ENCODE measurements around the gene SCGB2B2.
"Not testable (repeated sequence)": the region's sequence is repeated elsewhere in the genome, so short reads cannot be mapped to it uniquely, and the experiment has no call there.

SCGB2B2 gene

GRCh38 chr19:34688592-34688991 lies 11.6 kb upstream of the SCGB2B2 start:
- no peak overlapping the region for H3K9ac ChIP-seq (ENCODE audit: low read depth in 1 of 2, low read length in 2 of 2)

GRCh38 chr19:34687348-34687747 lies 10.4 kb upstream of the SCGB2B2 start:
- no peaks in the 10 kb centered on the region for H3K27me3 ChIP-seq (ENCODE audit: control insufficient read depth in 1 of 2, insufficient read depth in 2 of 2, low read length in 2 of 2)
- no peak overlapping the region for H3K4me3 ChIP-seq (ENCODE audit: low read depth in 1 of 2, low read length in 2 of 2)
- peaks cover 32 to 43% of the 10 kb centered on the region in 2 donors for H3K9me3 ChIP-seq (ENCODE audit: control insufficient read depth in 1 of 2, low read length in 2 of 2)
- peaks cover 14 to 25% of the 10 kb centered on the region in 2 donors for H3K36me3 ChIP-seq (ENCODE audit: control insufficient read depth in 1 of 2, insufficient read depth in 2 of 2, low read length in 2 of 2)
- H3K9ac ChIP-seq (ENCODE audit: low read depth in 1 of 2, low read length in 2 of 2): no peak overlapping the region
- no peaks in the 10 kb centered on the region for H3K4me1 ChIP-seq (ENCODE audit: control insufficient read depth in 1 of 2, insufficient read depth in 2 of 2, low read length in 2 of 2)
- H3K27ac ChIP-seq (ENCODE audit: low read depth, low read length): no peak overlapping the region

More at GRCh38 chr19:34688592-34688991, 11.6 kb upstream of the SCGB2B2 start:
- Histone ChIP-seq H3K4me3 (ENCODE audit: low read depth in 1 of 2, low read length in 2 of 2) (no peak overlapping the region), H3K9me3 (ENCODE audit: control insufficient read depth in 1 of 2, low read length in 2 of 2) (peaks cover 23 to 34% of the 10 kb centered on the region in 2 donors), H3K4me1 (ENCODE audit: control insufficient read depth in 1 of 2, insufficient read depth in 2 of 2, low read length in 2 of 2) (no peaks in the 10 kb centered on the region), H3K36me3 (ENCODE audit: control insufficient read depth in 1 of 2, insufficient read depth in 2 of 2, low read length in 2 of 2) (peaks cover 8 to 14% of the 10 kb centered on the region in 2 donors), H3K27me3 (ENCODE audit: control insufficient read depth in 1 of 2, insufficient read depth in 2 of 2, low read length in 2 of 2) (no peaks in the 10 kb centered on the region), H3K27ac (ENCODE audit: low read depth, low read length) (no peak overlapping the region)

GRCh38 chr19:34686455-34686854 lies 9.5 kb upstream of the SCGB2B2 start:
- H3K27ac ChIP-seq (ENCODE audit: low read depth, low read length): no peak overlapping the region
- peaks cover 16 to 33% of the 10 kb centered on the region in 2 donors for H3K36me3 ChIP-seq (ENCODE audit: control insufficient read depth in 1 of 2, insufficient read depth in 2 of 2, low read length in 2 of 2)
- H3K4me1 ChIP-seq (ENCODE audit: control insufficient read depth in 1 of 2, insufficient read depth in 2 of 2, low read length in 2 of 2): no peaks in the 10 kb centered on the region
- H3K9ac ChIP-seq (ENCODE audit: low read depth in 1 of 2, low read length in 2 of 2): no peak overlapping the region
- H3K9me3 ChIP-seq (ENCODE audit: control insufficient read depth in 1 of 2, low read length in 2 of 2): peaks cover 37 to 51% of the 10 kb centered on the region in 2 donors
- no peak overlapping the region for H3K4me3 ChIP-seq (ENCODE audit: low read depth in 1 of 2, low read length in 2 of 2)
- H3K27me3 ChIP-seq (ENCODE audit: control insufficient read depth in 1 of 2, insufficient read depth in 2 of 2, low read length in 2 of 2): no peaks in the 10 kb centered on the region

GRCh38 chr19:34685266-34685665 lies 8.3 kb upstream of the SCGB2B2 start:
- Histone ChIP-seq H3K9me3 (ENCODE audit: control insufficient read depth in 1 of 2, low read length in 2 of 2) (peaks cover 40 to 61% of the 10 kb centered on the region in 2 donors), H3K36me3 (ENCODE audit: control insufficient read depth in 1 of 2, insufficient read depth in 2 of 2, low read length in 2 of 2) (peaks cover 22 to 43% of the 10 kb centered on the region in 2 donors)
- not testable (repeated sequence) for H3K4me1 ChIP-seq (ENCODE audit: control insufficient read depth in 1 of 2, insufficient read depth in 2 of 2, low read length in 2 of 2)

GRCh38 chr19:34681478-34681877 lies 4.5 kb upstream of the SCGB2B2 start:
- Histone ChIP-seq H3K9me3 (ENCODE audit: control insufficient read depth in 1 of 2, low read length in 2 of 2) (peaks cover 35 to 62% of the 10 kb centered on the region in 2 donors), H3K4me3 (ENCODE audit: low read depth in 1 of 2, low read length in 2 of 2) (no peak overlapping the region), H3K27ac (ENCODE audit: low read depth, low read length) (no peak overlapping the region), H3K36me3 (ENCODE audit: control insufficient read depth in 1 of 2, insufficient read depth in 2 of 2, low read length in 2 of 2) (peaks cover 32 to 57% of the 10 kb centered on the region in 2 donors), H3K9ac (ENCODE audit: low read depth in 1 of 2, low read length in 2 of 2) (no peak overlapping the region), H3K4me1 (ENCODE audit: control insufficient read depth in 1 of 2, insufficient read depth in 2 of 2, low read length in 2 of 2) (peaks cover 6 to 11% of the 10 kb centered on the region in 2 donors), H3K27me3 (ENCODE audit: control insufficient read depth in 1 of 2, insufficient read depth in 2 of 2, low read length in 2 of 2) (no peaks in the 10 kb centered on the region)

More at GRCh38 chr19:34685266-34685665, 8.3 kb upstream of the SCGB2B2 start:
- not testable (repeated sequence) for H3K27ac ChIP-seq (ENCODE audit: low read depth, low read length); H3K9ac ChIP-seq (ENCODE audit: low read depth in 1 of 2, low read length in 2 of 2); H3K4me3 ChIP-seq (ENCODE audit: low read depth in 1 of 2, low read length in 2 of 2); H3K27me3 ChIP-seq (ENCODE audit: control insufficient read depth in 1 of 2, insufficient read depth in 2 of 2, low read length in 2 of 2)

GRCh38 chr19:34678421-34678820 lies 1.5 kb upstream of the SCGB2B2 start:
- Histone ChIP-seq H3K9ac (ENCODE audit: low read depth in 1 of 2, low read length in 2 of 2) (peak overlapping the region in 1 of 2 donors; percentile 86), H3K4me1 (ENCODE audit: control insufficient read depth in 1 of 2, insufficient read depth in 2 of 2, low read length in 2 of 2) (peaks cover 6 to 11% of the 10 kb centered on the region in 2 donors), H3K9me3 (ENCODE audit: control insufficient read depth in 1 of 2, low read length in 2 of 2) (peaks cover 15 to 38% of the 10 kb centered on the region in 2 donors), H3K36me3 (ENCODE audit: control insufficient read depth in 1 of 2, insufficient read depth in 2 of 2, low read length in 2 of 2) (peaks cover 23 to 42% of the 10 kb centered on the region in 2 donors), H3K27ac (ENCODE audit: low read depth, low read length) (no peak overlapping the region), H3K27me3 (ENCODE audit: control insufficient read depth in 1 of 2, insufficient read depth in 2 of 2, low read length in 2 of 2) (no peaks in the 10 kb centered on the region), H3K4me3 (ENCODE audit: low read depth in 1 of 2, low read length in 2 of 2) (peak overlapping the region; percentile 90 to 94)

- peaks cover 6 to 11% of the 10 kb centered on the region in 2 donors for H3K4me1 ChIP-seq (ENCODE audit: control insufficient read depth in 1 of 2, insufficient read depth in 2 of 2, low read length in 2 of 2)
- H3K4me3 ChIP-seq (ENCODE audit: low read depth in 1 of 2, low read length in 2 of 2): peak overlapping the region; percentile 90 to 94
- H3K27ac ChIP-seq (ENCODE audit: low read depth, low read length): peak overlapping the region; percentile 96
- H3K9me3 ChIP-seq (ENCODE audit: control insufficient read depth in 1 of 2, low read length in 2 of 2): peaks cover 11 to 36% of the 10 kb centered on the region in 2 donors
- peak overlapping the region; percentile 86 to 89 for H3K9ac ChIP-seq (ENCODE audit: low read depth in 1 of 2, low read length in 2 of 2)
- H3K36me3 ChIP-seq (ENCODE audit: control insufficient read depth in 1 of 2, insufficient read depth in 2 of 2, low read length in 2 of 2): peaks cover 21 to 38% of the 10 kb centered on the region in 2 donors
- H3K27me3 ChIP-seq (ENCODE audit: control insufficient read depth in 1 of 2, insufficient read depth in 2 of 2, low read length in 2 of 2): no peaks in the 10 kb centered on the region
These were observed 1.1 kb upstream of the SCGB2B2 start for GRCh38 chr19:34678085-34678412.

GRCh38 chr19:34677386-34678084 lies 576 bp upstream of the SCGB2B2 start, which contains the start of gene ZNF302:
Gene ZNF302 (plus strand): TSS chr19:34677678. CDS start chr19:34678805, 1,127 bp downstream.
- Histone ChIP-seq H3K4me1 (ENCODE audit: control insufficient read depth in 1 of 2, insufficient read depth in 2 of 2, low read length in 2 of 2) (peaks cover 6 to 11% of the 10 kb centered on the region in 2 donors), H3K9ac (ENCODE audit: low read depth in 1 of 2, low read length in 2 of 2) (peak within 1 kb of the TSS; percentile 86 to 89), H3K27me3 (ENCODE audit: control insufficient read depth in 1 of 2, insufficient read depth in 2 of 2, low read length in 2 of 2) (no peaks in the 10 kb centered on the region), H3K4me3 (ENCODE audit: low read depth in 1 of 2, low read length in 2 of 2) (peak within 1 kb of the TSS; percentile 90 to 94), H3K36me3 (ENCODE audit: control insufficient read depth in 1 of 2, insufficient read depth in 2 of 2, low read length in 2 of 2) (peaks cover 18 to 33% of the 10 kb centered on the region in 2 donors), H3K9me3 (ENCODE audit: control insufficient read depth in 1 of 2, low read length in 2 of 2) (peaks cover 8 to 31% of the 10 kb centered on the region in 2 donors), H3K27ac (ENCODE audit: low read depth, low read length) (peak within 1 kb of the TSS; percentile 96)

GRCh38 chr19:34675919-34676318 lies 1.0 kb downstream of the SCGB2B2 start:
- H3K4me1 ChIP-seq (ENCODE audit: control insufficient read depth in 1 of 2, insufficient read depth in 2 of 2, low read length in 2 of 2): peaks cover 6 to 11% of the 10 kb centered on the region in 2 donors
- H3K4me3 ChIP-seq (ENCODE audit: low read depth in 1 of 2, low read length in 2 of 2): no peak overlapping the region
- H3K9ac ChIP-seq (ENCODE audit: low read depth in 1 of 2, low read length in 2 of 2): no peak overlapping the region
- no peak overlapping the region for H3K27ac ChIP-seq (ENCODE audit: low read depth, low read length)
- no peaks in the 10 kb centered on the region for H3K27me3 ChIP-seq (ENCODE audit: control insufficient read depth in 1 of 2, insufficient read depth in 2 of 2, low read length in 2 of 2)
- H3K36me3 ChIP-seq (ENCODE audit: control insufficient read depth in 1 of 2, insufficient read depth in 2 of 2, low read length in 2 of 2): peaks cover 13 to 19% of the 10 kb centered on the region in 2 donors
- H3K9me3 ChIP-seq (ENCODE audit: control insufficient read depth in 1 of 2, low read length in 2 of 2): peaks cover 0 to 18% of the 10 kb centered on the region in 2 donors

- H3K9ac ChIP-seq (ENCODE audit: low read depth in 1 of 2, low read length in 2 of 2): no peak overlapping the region
- no peak overlapping the region for H3K27ac ChIP-seq (ENCODE audit: low read depth, low read length)
- H3K4me3 ChIP-seq (ENCODE audit: low read depth in 1 of 2, low read length in 2 of 2): no peak overlapping the region
- peaks cover 0 to 13% of the 10 kb centered on the region in 2 donors for H3K9me3 ChIP-seq (ENCODE audit: control insufficient read depth in 1 of 2, low read length in 2 of 2)
- H3K36me3 ChIP-seq (ENCODE audit: control insufficient read depth in 1 of 2, insufficient read depth in 2 of 2, low read length in 2 of 2): peaks cover 10 to 13% of the 10 kb centered on the region in 2 donors
- H3K4me1 ChIP-seq (ENCODE audit: control insufficient read depth in 1 of 2, insufficient read depth in 2 of 2, low read length in 2 of 2): peaks cover 6 to 11% of the 10 kb centered on the region in 2 donors
- H3K27me3 ChIP-seq (ENCODE audit: control insufficient read depth in 1 of 2, insufficient read depth in 2 of 2, low read length in 2 of 2): no peaks in the 10 kb centered on the region
These were observed 1.7 kb downstream of the SCGB2B2 start for GRCh38 chr19:34675250-34675649.
